ENCODE data around the gene ERC1. TPM values are rescaled to one million over a fixed set of nuclear protein-coding genes. Genes with fewer than 3 reads are reported as not detected.

The ERC1 gene
- total and polyA plus RNA-seq, 9 of the 15 experiments (the other 6 are each of a cell fraction or from before 2014, with no cell fraction given): 0.74 to 11.8 (median 4.8) TPM

- no peak for TF ChIP-seq ZHX1 (conservative IDR thresholded peaks at IDR 0.05; ENCODE audit: low read length)
- TF ChIP-seq XRCC3 (IDR thresholded peaks at IDR 0.05): no peak
- no peak for TF ChIP-seq PHF21A (IDR thresholded peaks at IDR 0.05; ENCODE audit: borderline replicate concordance, low read depth)
- no peak for TF ChIP-seq HMGN3 (IDR thresholded peaks at IDR 0.05; ENCODE audit: borderline replicate concordance, extremely low read depth, insufficient read length, low read depth, low read length)
These were observed 475.6 kb downstream of the ERC1 start (continued) for GRCh38 chr12:1466481-1467154.

- H3K9me1 ChIP-seq (ENCODE audit: control insufficient read depth, insufficient read depth, low read length): no peaks in the 10 kb centered on the region
- no peak overlapping the region for H2AFZ ChIP-seq (ENCODE audit: low read depth, low read length)
- no peaks in the 10 kb centered on the region for H4K20me1 ChIP-seq (replicated peaks; ENCODE audit: control insufficient read depth, insufficient read depth, low read length)
- ATAC-seq (no peak), FAIRE-seq (no peak), DNase-seq (ENCODE audit: extremely low read depth in 1 of 4, low spot score in 3 of 4) (no peak)
- H3K27ac ChIP-seq (ENCODE audit: extremely low read depth, low read depth, low read length): no peak overlapping the region
- no peak overlapping the region for H3K4me2 ChIP-seq (ENCODE audit: insufficient read depth, low read length)
- peaks cover 0 to 13% of the 10 kb centered on the region in 2 experiments; a peak in 3 of 5 replicates for H3K4me1 ChIP-seq (replicated peaks in 1 of 2; ENCODE audit: control insufficient read depth in 2 of 2, insufficient read depth in 2 of 2, low read length in 2 of 2)
- no peak overlapping the region for H3K4me3 ChIP-seq
- no peaks in the 10 kb centered on the region for H3K9me3 ChIP-seq (replicated peaks; ENCODE audit: control insufficient read depth, insufficient read depth, low read depth, low read length)
- no peaks in the 10 kb centered on the region for H3K79me2 ChIP-seq (ENCODE audit: control insufficient read depth, insufficient read depth, low read length)
- no peaks in the 10 kb centered on the region for H3K36me3 ChIP-seq (ENCODE audit: control insufficient read depth, insufficient read depth, low read length)
- CTCF ChIA-PET (ENCODE audit: low intra/inter-chr PET ratio): no interaction called here
- in situ Hi-C loops (cut with MboI): no loop called here
- no peak overlapping the region for H3K9ac ChIP-seq (ENCODE audit: insufficient read depth in 1 of 2, low read depth in 2 of 2, low read length in 2 of 2)
- no TSS peak for BruUV-seq (replicated peaks)
- no peaks in the 10 kb centered on the region for H3K27me3 ChIP-seq (ENCODE audit: control insufficient read depth in 2 of 2, insufficient read depth in 2 of 2, low read length in 2 of 2)
- intact Hi-C loops (cut with micrococcal nuclease): no loop called here
- POLR2A ChIA-PET: no interaction called here
- WGBS (ENCODE audit: insufficient coverage, low coverage, missing lambda C conversion rate): 89% methylated on average over 11 of the region's 11 CpGs
- no peak for TF ChIP-seq CAMTA2 (CRISPR knock-in tag; conservative IDR thresholded peaks at IDR 0.05)
- no peak for TF ChIP-seq ASH1L (IDR thresholded peaks at IDR 0.05; ENCODE audit: borderline replicate concordance, low read depth, partially characterized antibody)
- no peak for TF ChIP-seq RBM14 (IDR thresholded peaks at IDR 0.05; ENCODE audit: borderline replicate concordance, insufficient read depth, low read depth, low read length)
- no peak for TF ChIP-seq POLR2AphosphoS2 (IDR thresholded peaks at IDR 0.05; ENCODE audit: low read length)
- TF ChIP-seq RNF2 (IDR thresholded peaks at IDR 0.05): no peak
- no peak for TF ChIP-seq DNMT1 (IDR thresholded peaks at IDR 0.05)
- no peak for TF ChIP-seq HNRNPK (IDR thresholded peaks at IDR 0.05; ENCODE audit: low read depth, low read length, poor library complexity, severe bottlenecking)
- no peak for TF ChIP-seq SNRNP70 (optimal IDR thresholded peaks at IDR 0.05; ENCODE audit: low read depth, low read length)
- no peak for TF ChIP-seq USF1 (CRISPR knock-in tag; IDR thresholded peaks at IDR 0.05)
- TF ChIP-seq ZNF436 (CRISPR knock-in tag; IDR thresholded peaks at IDR 0.05): no peak
- TF ChIP-seq MCM7 (IDR thresholded peaks at IDR 0.05): no peak
- no peak for TF ChIP-seq TCF3 (CRISPR knock-in tag; IDR thresholded peaks at IDR 0.05)
- TF ChIP-seq SRF (CRISPR knock-in tag; IDR thresholded peaks at IDR 0.05): no peak
- TF ChIP-seq ZNF263 (CRISPR knock-in tag; IDR thresholded peaks at IDR 0.05; ENCODE audit: borderline replicate concordance): no peak
- no peak for TF ChIP-seq STAG1 (CRISPR knock-in tag; IDR thresholded peaks at IDR 0.05; ENCODE audit: borderline replicate concordance)
These were observed 476.7 kb downstream of the ERC1 start for GRCh38 chr12:1467710-1468109.

Measured in K562 (cell line).